Upper lobe of right lung (tissue), 1 donor: Measurements from ENCODE around the gene EGF. TPM values are rescaled to one million over a fixed set of nuclear protein-coding genes. Genes with fewer than 3 reads are reported as not detected.

Experiments
- ATAC-seq: fragments of 200-7000 bp; cut with Tn5 transposase; one replicate; pipeline ENCODE4 v1.9.1; 2020; ENCODE audit warnings: mild to moderate bottlenecking, moderate library complexity
- DNase-seq: peaks from one replicate; pipeline ENCODE4 v3.0.0-alpha.2; 2020
- H3K27ac ChIP-seq: fragments of 200-600 bp; one replicate; pipeline ENCODE4 v1.8.0; 2022
- H3K27me3 ChIP-seq: fragments of 200-600 bp; one replicate; pipeline ENCODE4 v1.8.0; 2022; ENCODE audit warnings: mild to moderate bottlenecking
- H3K36me3 ChIP-seq: fragments of 200-600 bp; one replicate; pipeline ENCODE4 v1.8.0; 2022
- H3K4me1 ChIP-seq: fragments of 200-600 bp; one replicate; pipeline ENCODE4 v1.8.0; 2022
- H3K4me3 ChIP-seq: fragments of 200-600 bp; one replicate; pipeline ENCODE4 v1.8.0; 2022; ENCODE audit warnings: mild to moderate bottlenecking
- H3K9me3 ChIP-seq: fragments of 200-600 bp; one replicate; pipeline ENCODE4 v1.8.0; 2022
- intact Hi-C: fragments of 100-400 bp; cut with DNase I; formaldehyde crosslinking; loops from one replicate; pipeline ENCODE4 v1.11.0; 2022
- total RNA-seq: library from RNA; stranded (reverse); fragmentation: NEBNext Ultra II Directional; extraction: Animal tissue kit (Norgen Biotek cat#: 25700); gene quantifications from one replicate; pipeline ENCODE4 v1.2.1, GENCODE V29; 2021
- TF ChIP-seq, protein P1 (sequence below): fragments of 200-600 bp; IDR thresholded peaks from one replicate; pipeline ENCODE4 v1.8.0; 2022; ENCODE audit warnings: antibody characterized with exemption
- donor health status: DM: no; HTN: yes; CAD: no; lungs with severe emphysema.

Gene EGF
- total RNA-seq, 1 donor from 2014 or later, result 2.4 TPM

DNA sequence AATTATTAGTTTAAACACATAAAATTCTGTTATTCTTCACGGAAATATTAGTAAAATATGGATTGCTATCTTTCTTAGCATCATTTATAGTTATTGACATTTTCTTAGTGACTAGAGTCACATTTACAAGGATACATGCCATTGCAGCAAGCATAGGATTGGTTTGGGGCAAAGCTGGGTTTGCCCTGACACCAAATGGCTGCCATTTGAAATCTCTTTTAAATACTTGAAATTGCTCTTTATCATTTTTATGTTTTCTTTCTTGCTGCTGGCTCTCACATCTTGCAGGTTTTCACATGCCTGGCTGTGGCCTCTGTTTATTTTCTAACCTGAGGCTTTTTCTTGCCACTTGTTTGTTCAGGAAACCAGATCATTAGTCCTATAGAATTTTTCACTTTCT is 39.9 kb downstream of the EGF start:
- intact Hi-C loops, result no loop called here
- no peaks in the 10 kb centered on the region for H3K27me3 ChIP-seq
- H3K36me3 ChIP-seq, result no peaks in the 10 kb centered on the region
- H3K27ac ChIP-seq, result no peak overlapping the region
- no peak overlapping the region for H3K4me3 ChIP-seq
- ATAC-seq, result no peak
- no peaks in the 10 kb centered on the region for H3K9me3 ChIP-seq
- no peak for DNase-seq
- no peaks in the 10 kb centered on the region for H3K4me1 ChIP-seq
- TF ChIP-seq, protein P1, sequence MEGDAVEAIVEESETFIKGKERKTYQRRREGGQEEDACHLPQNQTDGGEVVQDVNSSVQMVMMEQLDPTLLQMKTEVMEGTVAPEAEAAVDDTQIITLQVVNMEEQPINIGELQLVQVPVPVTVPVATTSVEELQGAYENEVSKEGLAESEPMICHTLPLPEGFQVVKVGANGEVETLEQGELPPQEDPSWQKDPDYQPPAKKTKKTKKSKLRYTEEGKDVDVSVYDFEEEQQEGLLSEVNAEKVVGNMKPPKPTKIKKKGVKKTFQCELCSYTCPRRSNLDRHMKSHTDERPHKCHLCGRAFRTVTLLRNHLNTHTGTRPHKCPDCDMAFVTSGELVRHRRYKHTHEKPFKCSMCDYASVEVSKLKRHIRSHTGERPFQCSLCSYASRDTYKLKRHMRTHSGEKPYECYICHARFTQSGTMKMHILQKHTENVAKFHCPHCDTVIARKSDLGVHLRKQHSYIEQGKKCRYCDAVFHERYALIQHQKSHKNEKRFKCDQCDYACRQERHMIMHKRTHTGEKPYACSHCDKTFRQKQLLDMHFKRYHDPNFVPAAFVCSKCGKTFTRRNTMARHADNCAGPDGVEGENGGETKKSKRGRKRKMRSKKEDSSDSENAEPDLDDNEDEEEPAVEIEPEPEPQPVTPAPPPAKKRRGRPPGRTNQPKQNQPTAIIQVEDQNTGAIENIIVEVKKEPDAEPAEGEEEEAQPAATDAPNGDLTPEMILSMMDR, result no peak

DNA sequence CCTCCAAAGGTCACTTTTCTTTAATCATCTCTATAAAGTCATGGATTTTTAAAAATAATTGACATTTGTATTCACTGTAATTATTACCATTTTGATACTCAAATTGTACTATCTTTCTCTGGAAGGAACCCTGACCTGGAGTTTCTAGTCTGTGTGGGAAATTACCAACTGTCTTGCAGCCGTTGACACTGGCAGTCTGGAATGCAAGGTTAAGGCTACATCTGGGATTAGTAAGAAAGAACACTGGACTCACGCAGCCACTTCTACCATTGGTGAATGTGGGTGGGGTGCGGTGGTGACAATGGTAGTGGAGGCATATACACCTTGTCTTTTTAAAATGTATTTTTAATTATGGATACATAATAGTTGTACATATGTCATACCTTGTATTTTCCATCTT is 40.9 kb downstream of the EGF start:
- no peaks in the 10 kb centered on the region for H3K36me3 ChIP-seq
- no peak overlapping the region for H3K4me3 ChIP-seq
- H3K27ac ChIP-seq, result no peak overlapping the region
- TF ChIP-seq, protein P1, result no peak
- intact Hi-C loops, result no loop called here
- no peaks in the 10 kb centered on the region for H3K4me1 ChIP-seq
- no peaks in the 10 kb centered on the region for H3K9me3 ChIP-seq
- ATAC-seq, result no peak
- DNase-seq, result no peak
- no peaks in the 10 kb centered on the region for H3K27me3 ChIP-seq

DNA sequence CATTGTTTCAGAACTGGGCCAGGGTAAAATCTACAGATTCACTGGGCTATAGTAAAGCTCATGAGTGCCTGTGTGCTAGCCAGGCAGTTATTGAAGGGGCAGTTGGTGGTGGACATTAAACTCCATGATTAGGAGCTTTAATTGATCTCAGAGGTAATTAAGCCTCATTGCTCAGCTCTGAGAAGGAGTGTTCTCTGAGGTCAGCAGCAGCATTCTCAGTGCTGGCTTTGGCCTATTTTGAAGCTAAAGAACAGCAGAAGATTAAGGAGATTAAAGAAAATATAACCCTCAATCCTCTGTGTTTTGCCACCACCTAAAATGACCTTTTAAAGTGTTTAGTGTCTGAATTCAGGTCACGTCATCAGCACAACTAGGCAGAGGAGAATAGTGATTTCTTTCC is 42.5 kb downstream of the EGF start:
- Histone ChIP-seq H3K9me3 (no peaks in the 10 kb centered on the region), H3K27ac (no peak overlapping the region), H3K4me3 (no peak overlapping the region), H3K27me3 (no peaks in the 10 kb centered on the region), H3K36me3 (no peaks in the 10 kb centered on the region), H3K4me1 (no peaks in the 10 kb centered on the region)
- ATAC-seq (no peak), DNase-seq (no peak)
- intact Hi-C loops, result no loop called here
- TF ChIP-seq, protein P1, result no peak

DNA sequence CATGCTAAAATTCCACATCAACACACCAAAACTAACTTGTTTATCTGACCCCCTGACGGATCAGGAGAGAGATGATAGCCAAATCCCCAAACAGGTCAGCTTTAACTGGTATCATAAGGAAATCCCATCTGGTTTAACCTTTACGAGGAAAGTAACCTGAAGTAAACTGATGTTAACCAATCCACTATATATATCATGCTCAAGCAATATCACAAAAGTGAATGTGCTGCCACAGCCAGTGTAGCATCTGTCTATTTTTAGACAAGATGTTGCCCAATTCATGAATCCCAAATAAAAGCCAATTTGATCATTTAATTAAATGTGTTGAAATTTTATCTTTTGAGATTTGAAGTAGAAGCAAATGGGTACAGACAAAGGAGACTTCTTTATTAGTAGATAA is 44.5 kb downstream of the EGF start:
- Histone ChIP-seq H3K4me3 (no peak overlapping the region), H3K9me3 (no peaks in the 10 kb centered on the region), H3K27ac (no peak overlapping the region), H3K36me3 (no peaks in the 10 kb centered on the region), H3K27me3 (no peaks in the 10 kb centered on the region), H3K4me1 (no peaks in the 10 kb centered on the region)
- ATAC-seq (no peak), DNase-seq (no peak)
- TF ChIP-seq, protein P1, result no peak
- intact Hi-C loops, result no loop called here

DNA sequence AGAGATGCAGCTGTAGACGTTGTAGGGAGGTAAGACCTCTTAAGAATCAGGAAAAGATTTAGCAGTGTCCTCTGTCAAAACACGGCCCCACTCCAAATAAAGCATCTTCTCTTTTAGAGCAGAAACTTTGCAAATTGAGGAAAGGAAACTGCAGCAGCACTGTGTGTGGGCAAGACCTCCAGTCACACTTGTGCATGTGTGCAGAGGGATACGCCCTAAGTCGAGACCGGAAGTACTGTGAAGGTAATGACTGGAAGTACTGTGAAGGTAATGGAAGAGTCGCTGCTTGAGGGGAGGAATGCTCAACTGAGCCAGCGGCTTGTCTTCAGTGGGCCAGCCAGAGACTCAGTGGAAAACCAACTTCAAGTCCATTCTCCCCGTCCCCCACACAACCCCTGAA is 46.5 kb downstream of the EGF start:
- Histone ChIP-seq H3K36me3 (no peaks in the 10 kb centered on the region), H3K27ac (no peak overlapping the region), H3K4me1 (no peaks in the 10 kb centered on the region), H3K9me3 (no peaks in the 10 kb centered on the region), H3K4me3 (no peak overlapping the region), H3K27me3 (no peaks in the 10 kb centered on the region)
- intact Hi-C loops, result no loop called here
- DNase-seq (no peak), ATAC-seq (no peak)
- TF ChIP-seq, protein P1, result no peak

DNA sequence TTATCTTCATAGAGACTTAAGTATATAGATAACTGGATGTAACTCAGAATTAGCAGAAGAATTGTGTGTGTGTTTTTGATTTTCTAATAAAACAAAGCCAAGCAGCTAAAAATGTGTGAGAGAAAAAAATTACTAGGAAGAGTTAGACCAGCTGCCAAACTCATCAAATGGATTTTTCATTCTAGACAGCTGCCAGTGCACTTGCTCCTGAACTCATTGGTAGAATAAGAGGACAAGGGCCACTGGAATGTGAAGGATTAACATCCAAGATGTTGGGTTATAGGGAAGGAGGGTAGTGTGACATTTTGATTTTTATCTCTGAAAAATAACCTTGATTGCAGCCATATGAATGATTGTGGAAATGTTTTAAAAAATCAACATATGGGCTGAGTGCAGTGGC is 49.7 kb downstream of the EGF start:
- intact Hi-C loops, result no loop called here
- H3K9me3 ChIP-seq, result no peaks in the 10 kb centered on the region
- ATAC-seq, result no peak
- no peaks in the 10 kb centered on the region for H3K36me3 ChIP-seq
- no peaks in the 10 kb centered on the region for H3K4me1 ChIP-seq
- TF ChIP-seq, protein P1, result no peak
- H3K27me3 ChIP-seq, result no peaks in the 10 kb centered on the region
- H3K27ac ChIP-seq, result no peak overlapping the region
- H3K4me3 ChIP-seq, result no peak overlapping the region
- no peak for DNase-seq
